Stimulated activated CD8-positive, alpha-beta memory T cell treated with anti-CD3 and anti-CD28 coated beads, Interleukin-15, amount 100 ng/mL, for 4 hours (primary cell): ENCODE results near the gene ATP13A3.

Source experiments
- DNase-seq, 2 donors: peaks; one replicate each; pipeline ENCODE4 v3.0.0-alpha.2; 2020; ENCODE audit warnings: low read depth in 2 of 2

ATP13A3 gene

GRCh38 chr3:194395212-194395611 is 91.6 kb downstream of the ATP13A3 start:
- DNase-seq: no peak

GRCh38 chr3:194392576-194392975 is 94.2 kb downstream of the ATP13A3 start:
- DNase-seq: no peak

GRCh38 chr3:194390835-194391234 is 96.0 kb downstream of the ATP13A3 start:
- DNase-seq: no peak

GRCh38 chr3:194389269-194389668 is 97.5 kb downstream of the ATP13A3 start:
- no peak for DNase-seq

GRCh38 chr3:194387926-194388418 is 98.8 kb downstream of the ATP13A3 start:
- DNase-seq: no peak

- DNase-seq: no peak
Measured at GRCh38 chr3:194387276-194387675, 99.5 kb downstream of the ATP13A3 start.

- DNase-seq: no peak
Measured at GRCh38 chr3:194386648-194387047, 100.2 kb downstream of the ATP13A3 start.

- no peak for DNase-seq
Measured at GRCh38 chr3:194386066-194386465, 100.7 kb downstream of the ATP13A3 start.

- no peak for DNase-seq
Measured at GRCh38 chr3:194384569-194385001, 102.2 kb downstream of the ATP13A3 start.

- DNase-seq: no peak
Measured at GRCh38 chr3:194384156-194384555, 102.6 kb downstream of the ATP13A3 start.

GRCh38 chr3:194383276-194383940 is 103.4 kb downstream of the ATP13A3 start:
- no peak for DNase-seq

GRCh38 chr3:194382892-194383223 is 103.9 kb downstream of the ATP13A3 start:
- no peak for DNase-seq

- no peak for DNase-seq
Measured at GRCh38 chr3:194382196-194382891, 104.5 kb downstream of the ATP13A3 start.

- no peak for DNase-seq
Measured at GRCh38 chr3:194381460-194381875, 105.3 kb downstream of the ATP13A3 start.

- no peak for DNase-seq
Measured at GRCh38 chr3:194380326-194380725, 106.5 kb downstream of the ATP13A3 start.

GRCh38 chr3:194379651-194380050 is 107.2 kb downstream of the ATP13A3 start:
- DNase-seq: no peak

- DNase-seq: no peak
Measured at GRCh38 chr3:194379231-194379630, 107.6 kb downstream of the ATP13A3 start.

- no peak for DNase-seq
Measured at GRCh38 chr3:194377708-194378107, 109.1 kb downstream of the ATP13A3 start.

- DNase-seq: no peak
Measured at GRCh38 chr3:194376241-194376560, 110.6 kb downstream of the ATP13A3 start.

GRCh38 chr3:194375473-194376240 is 111.1 kb downstream of the ATP13A3 start:
- DNase-seq: no peak

- no peak for DNase-seq
Measured at GRCh38 chr3:194374935-194375334, 111.9 kb downstream of the ATP13A3 start.

- no peak for DNase-seq
Measured at GRCh38 chr3:194373899-194374298, 112.9 kb downstream of the ATP13A3 start.

GRCh38 chr3:194373028-194373427 is 113.8 kb downstream of the ATP13A3 start:
- DNase-seq: no peak
